ENCODE results near the gene RIMBP2. TPM values are rescaled to one million over a fixed set of nuclear protein-coding genes. Genes with fewer than 3 reads are reported as not detected.

Gene RIMBP2
- total and polyA plus RNA-seq, 9 of the 15 experiments (the other 6 are each of a cell fraction or from before 2014, with no cell fraction given) = not detected

DNA sequence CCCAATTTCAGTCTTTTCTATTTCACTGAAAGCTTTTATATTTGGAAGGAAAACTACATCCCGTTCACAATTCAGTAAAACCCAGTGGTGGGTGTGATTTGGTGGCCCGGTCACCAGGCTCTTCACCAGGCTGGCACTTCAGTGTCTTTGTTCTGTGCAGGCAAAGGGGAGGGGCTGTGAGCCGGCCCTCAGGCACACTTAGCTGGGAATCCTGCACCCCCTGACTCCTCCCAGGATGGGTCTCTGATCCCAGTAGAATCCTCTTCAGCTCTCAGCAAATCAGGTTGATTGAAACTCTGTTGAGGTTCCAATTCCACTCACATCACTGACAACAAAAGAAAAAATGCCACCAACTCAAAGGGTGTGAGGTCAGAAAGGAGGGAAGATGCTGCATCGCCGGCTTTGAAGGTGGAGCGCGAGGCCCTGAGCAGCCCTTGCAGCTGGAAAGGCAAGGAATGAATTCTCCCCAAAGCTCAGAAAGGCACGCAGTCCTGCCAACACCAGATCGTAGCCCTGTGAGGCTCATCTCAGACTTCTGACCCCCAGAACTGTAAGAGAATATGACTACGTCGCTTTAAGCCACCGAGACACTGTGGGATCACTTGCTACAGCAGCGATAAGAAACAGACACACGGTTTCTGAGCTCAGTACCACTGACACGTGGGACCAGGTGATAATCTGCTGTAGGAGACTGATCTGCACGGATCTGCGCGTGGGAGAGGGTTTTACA lies 211.8 kb downstream of the RIMBP2 start (continued):
- no peak for TF ChIP-seq SMARCA5 (IDR thresholded peaks at IDR 0.05)

DNA sequence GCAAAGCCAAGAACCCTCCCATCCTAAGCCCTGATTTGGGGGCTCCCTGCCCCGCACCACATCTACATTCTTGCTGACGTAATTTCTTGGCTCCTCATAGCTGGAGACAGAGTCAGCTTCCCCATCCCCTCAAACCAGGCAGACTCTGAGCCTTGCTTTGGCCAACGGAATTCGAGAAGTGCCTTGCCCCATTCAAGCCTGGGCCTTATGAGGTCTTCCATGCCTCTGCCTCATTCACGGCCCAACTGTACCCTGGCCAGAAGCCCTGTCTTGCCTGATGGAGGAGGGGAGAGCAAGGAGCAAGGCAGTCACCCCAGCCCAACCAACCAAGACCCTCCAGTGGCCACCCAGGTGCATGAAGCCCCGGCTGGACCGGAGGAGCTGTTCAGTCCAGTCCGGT lies 214.3 kb downstream of the RIMBP2 start:
- Histone ChIP-seq H3K27me3 (ENCODE audit: control insufficient read depth in 2 of 2, insufficient read depth in 2 of 2, low read length in 2 of 2) (peaks cover 0 to 33% of the 10 kb centered on the region in 2 experiments; a peak in 2 of 5 replicates), H3K27ac (ENCODE audit: extremely low read depth, low read depth, low read length) (no peak overlapping the region), H3K9me1 (ENCODE audit: control insufficient read depth, insufficient read depth, low read length) (no peaks in the 10 kb centered on the region), H4K20me1 (replicated peaks; ENCODE audit: control insufficient read depth, insufficient read depth, low read length) (no peaks in the 10 kb centered on the region; the same call in 1 of the 2 replicates), H3K9ac (ENCODE audit: insufficient read depth in 1 of 2, low read depth in 2 of 2, low read length in 2 of 2) (no peak overlapping the region), H2AFZ (ENCODE audit: low read depth, low read length) (no peak overlapping the region), H3K79me2 (ENCODE audit: control insufficient read depth, insufficient read depth, low read length) (no peaks in the 10 kb centered on the region), H3K9me3 (replicated peaks; ENCODE audit: control insufficient read depth, insufficient read depth, low read depth, low read length) (no peaks in the 10 kb centered on the region), H3K4me1 (replicated peaks in 1 of 2; ENCODE audit: control insufficient read depth in 2 of 2, insufficient read depth in 2 of 2, low read length in 2 of 2) (no peaks in the 10 kb centered on the region), H3K4me2 (ENCODE audit: insufficient read depth, low read length) (no peak overlapping the region), H3K36me3 (ENCODE audit: control insufficient read depth, insufficient read depth, low read length) (no peaks in the 10 kb centered on the region), H3K4me3 (no peak overlapping the region)
- ChIA-PET POLR2A (no interaction called here), CTCF (ENCODE audit: low intra/inter-chr PET ratio) (no interaction called here)
- DNase-seq (ENCODE audit: extremely low read depth in 1 of 4, low spot score in 3 of 4) (no peak), FAIRE-seq (no peak), ATAC-seq (no peak)
- BruUV-seq (replicated peaks) = no TSS peak
- whole genome bisulfite sequencing (ENCODE audit: insufficient coverage, low coverage, missing lambda C conversion rate) = 1% methylated on average over 8 of the region's 8 CpGs
- TF ChIP-seq TFAM (CRISPR knock-in tag; conservative IDR thresholded peaks at IDR 0.05) = no peak
- no peak for TF ChIP-seq ZNF324 (CRISPR knock-in tag; IDR thresholded peaks at IDR 0.05)
- TF ChIP-seq, protein P1, sequence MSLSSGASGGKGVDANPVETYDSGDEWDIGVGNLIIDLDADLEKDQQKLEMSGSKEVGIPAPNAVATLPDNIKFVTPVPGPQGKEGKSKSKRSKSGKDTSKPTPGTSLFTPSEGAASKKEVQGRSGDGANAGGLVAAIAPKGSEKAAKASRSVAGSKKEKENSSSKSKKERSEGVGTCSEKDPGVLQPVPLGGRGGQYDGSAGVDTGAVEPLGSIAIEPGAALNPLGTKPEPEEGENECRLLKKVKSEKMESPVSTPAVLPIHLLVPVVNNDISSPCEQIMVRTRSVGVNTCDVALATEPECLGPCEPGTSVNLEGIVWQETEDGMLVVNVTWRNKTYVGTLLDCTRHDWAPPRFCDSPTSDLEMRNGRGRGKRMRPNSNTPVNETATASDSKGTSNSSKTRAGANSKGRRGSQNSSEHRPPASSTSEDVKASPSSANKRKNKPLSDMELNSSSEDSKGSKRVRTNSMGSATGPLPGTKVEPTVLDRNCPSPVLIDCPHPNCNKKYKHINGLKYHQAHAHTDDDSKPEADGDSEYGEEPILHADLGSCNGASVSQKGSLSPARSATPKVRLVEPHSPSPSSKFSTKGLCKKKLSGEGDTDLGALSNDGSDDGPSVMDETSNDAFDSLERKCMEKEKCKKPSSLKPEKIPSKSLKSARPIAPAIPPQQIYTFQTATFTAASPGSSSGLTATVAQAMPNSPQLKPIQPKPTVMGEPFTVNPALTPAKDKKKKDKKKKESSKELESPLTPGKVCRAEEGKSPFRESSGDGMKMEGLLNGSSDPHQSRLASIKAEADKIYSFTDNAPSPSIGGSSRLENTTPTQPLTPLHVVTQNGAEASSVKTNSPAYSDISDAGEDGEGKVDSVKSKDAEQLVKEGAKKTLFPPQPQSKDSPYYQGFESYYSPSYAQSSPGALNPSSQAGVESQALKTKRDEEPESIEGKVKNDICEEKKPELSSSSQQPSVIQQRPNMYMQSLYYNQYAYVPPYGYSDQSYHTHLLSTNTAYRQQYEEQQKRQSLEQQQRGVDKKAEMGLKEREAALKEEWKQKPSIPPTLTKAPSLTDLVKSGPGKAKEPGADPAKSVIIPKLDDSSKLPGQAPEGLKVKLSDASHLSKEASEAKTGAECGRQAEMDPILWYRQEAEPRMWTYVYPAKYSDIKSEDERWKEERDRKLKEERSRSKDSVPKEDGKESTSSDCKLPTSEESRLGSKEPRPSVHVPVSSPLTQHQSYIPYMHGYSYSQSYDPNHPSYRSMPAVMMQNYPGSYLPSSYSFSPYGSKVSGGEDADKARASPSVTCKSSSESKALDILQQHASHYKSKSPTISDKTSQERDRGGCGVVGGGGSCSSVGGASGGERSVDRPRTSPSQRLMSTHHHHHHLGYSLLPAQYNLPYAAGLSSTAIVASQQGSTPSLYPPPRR (CRISPR knock-in tag; IDR thresholded peaks at IDR 0.05; ENCODE audit: borderline replicate concordance) = no peak
- TF ChIP-seq TAF1 (IDR thresholded peaks at IDR 0.05; ENCODE audit: control insufficient read depth, extremely low read depth, insufficient read depth, low read length, severe bottlenecking) = no peak
- TF ChIP-seq EHMT2 (IDR thresholded peaks at IDR 0.05) = no peak
- intact Hi-C loops (cut with micrococcal nuclease) (no loop called here), in situ Hi-C loops (cut with MboI) (no loop called here)

Measured in K562 (cell line).